DND-41 (cell line): ENCODE data around the gene ARNT2.

Experiments
- CTCF ChIP-seq: IDR thresholded peaks from 2 replicates; pipeline ENCODE4 v1.5.1; 2012; ENCODE audit warnings: borderline replicate concordance, low read length, moderate library complexity, mild to moderate bottlenecking; ENCODE audit not compliant: poor library complexity, severe bottlenecking; ENCODE audit errors: extremely low read depth
- EZH2 ChIP-seq: IDR thresholded peaks from 3 replicates; pipeline ENCODE4 v1.6.1; 2012; ENCODE audit warnings: borderline replicate concordance, low read depth, mild to moderate bottlenecking, moderate library complexity, low read length, inconsistent platforms; ENCODE audit not compliant: severe bottlenecking

- TF ChIP-seq CTCF (no peak), EZH2 (no peak)
These were observed 28.0 kb upstream of the ARNT2 start for GRCh38 chr15:80375968-80376891.
